HG02840 (cell line): Measurements from ENCODE around the gene HAUS6.
"Not testable (repeated sequence)": the region's sequence is repeated elsewhere in the genome, so short reads cannot be mapped to it uniquely, and the experiment has no call there.

Source experiments
- ATAC-seq: cut with Tn5 transposase; IDR thresholded peaks from one replicate; pipeline ENCODE4 v1.9.1; 2021; ENCODE audit warnings: mild to moderate bottlenecking, moderate library complexity, moderate number of reproducible peaks; ENCODE audit not compliant: unreplicated experiment, low FRiP score

HAUS6 gene

GRCh38 chr9:19048966-19049916 lies 53.5 kb downstream of the HAUS6 start, which contains the start of gene RRAGA:
RRAGA (plus strand) TSS chr9:19049427; CDS start chr9:19049660, 233 bp downstream.
- peak; percentile 91 for ATAC-seq

GRCh38 chr9:19036611-19037010 lies 66.1 kb downstream of the HAUS6 start:
- ATAC-seq = no peak

- ATAC-seq = no peak
These were observed 69.7 kb downstream of the HAUS6 start, which contains the start of gene SAXO1 for GRCh38 chr9:19033015-19033414. SAXO1 (minus strand) TSS chr9:19033209; CDS start chr9:19032908, 301 bp downstream.

GRCh38 chr9:19032406-19032805 lies 70.3 kb downstream of the HAUS6 start:
- ATAC-seq = no peak

- ATAC-seq = peak; percentile 74
These were observed 71.8 kb downstream of the HAUS6 start for GRCh38 chr9:19030899-19031298.

GRCh38 chr9:19028835-19029451 lies 73.8 kb downstream of the HAUS6 start:
- no peak for ATAC-seq

GRCh38 chr9:19027825-19028224 lies 74.9 kb downstream of the HAUS6 start:
- no peak for ATAC-seq

GRCh38 chr9:19026375-19026774 lies 76.3 kb downstream of the HAUS6 start:
- ATAC-seq = no peak

GRCh38 chr9:19023078-19023477 lies 79.6 kb downstream of the HAUS6 start:
- ATAC-seq = no peak

GRCh38 chr9:19022206-19022605 lies 80.5 kb downstream of the HAUS6 start:
- ATAC-seq = no peak

GRCh38 chr9:19021649-19022048 lies 81.1 kb downstream of the HAUS6 start:
- not testable (repeated sequence) for ATAC-seq

- no peak for ATAC-seq
These were observed 81.7 kb downstream of the HAUS6 start for GRCh38 chr9:19020886-19021455.

GRCh38 chr9:19018201-19018600 lies 84.5 kb downstream of the HAUS6 start:
- no peak for ATAC-seq

- no peak for ATAC-seq
These were observed 93.2 kb downstream of the HAUS6 start for GRCh38 chr9:19009391-19009965.
